Osteocyte (in vitro differentiated cells): ENCODE measurements around the gene ANKRD50. TPM values are rescaled to one million over a fixed set of nuclear protein-coding genes. Genes with fewer than 3 reads are reported as not detected.

ENCODE experiments used
- DNase-seq: peaks from one replicate; pipeline ENCODE4 v3.0.0; 2021; ENCODE audit warnings: mixed read lengths; ENCODE audit not compliant: unreplicated experiment; ENCODE audit errors: extremely low spot score
- H3K27ac Mint-ChIP-seq: one replicate; pipeline ENCODE4 v1.8.0; 2021; ENCODE audit warnings: mild to moderate bottlenecking, mixed read lengths; ENCODE audit not compliant: unreplicated experiment
- H3K27me3 Mint-ChIP-seq: one replicate; pipeline ENCODE4 v1.8.0; 2021; ENCODE audit warnings: mixed read lengths; ENCODE audit not compliant: unreplicated experiment
- H3K36me3 Mint-ChIP-seq: one replicate; pipeline ENCODE4 v1.8.0; 2021; ENCODE audit warnings: mixed read lengths; ENCODE audit not compliant: unreplicated experiment
- H3K4me1 Mint-ChIP-seq: one replicate; pipeline ENCODE4 v1.8.0; 2021; ENCODE audit warnings: mixed read lengths; ENCODE audit not compliant: unreplicated experiment
- H3K4me3 Mint-ChIP-seq: one replicate; pipeline ENCODE4 v1.8.0; 2021; ENCODE audit warnings: mild to moderate bottlenecking, moderate library complexity, mixed read lengths; ENCODE audit not compliant: unreplicated experiment
- H3K9me3 Mint-ChIP-seq: one replicate; pipeline ENCODE4 v1.8.0; 2021; ENCODE audit warnings: mixed read lengths; ENCODE audit not compliant: unreplicated experiment
- CTCF ChIP-seq: fragments of 200-600 bp; sonication (generic); IDR thresholded peaks from 2 replicates; pipeline ENCODE4 v1.5.0; 2021; ENCODE audit warnings: antibody characterized with exemption, mild to moderate bottlenecking, moderate library complexity
- total RNA-seq: library from RNA; stranded (reverse); gene quantifications from 2 replicates; pipeline ENCODE4 v1.2.1, GENCODE V29; 2021

Gene ANKRD50
- total RNA-seq, 1 donor from 2014 or later, result 45.3 TPM

DNA sequence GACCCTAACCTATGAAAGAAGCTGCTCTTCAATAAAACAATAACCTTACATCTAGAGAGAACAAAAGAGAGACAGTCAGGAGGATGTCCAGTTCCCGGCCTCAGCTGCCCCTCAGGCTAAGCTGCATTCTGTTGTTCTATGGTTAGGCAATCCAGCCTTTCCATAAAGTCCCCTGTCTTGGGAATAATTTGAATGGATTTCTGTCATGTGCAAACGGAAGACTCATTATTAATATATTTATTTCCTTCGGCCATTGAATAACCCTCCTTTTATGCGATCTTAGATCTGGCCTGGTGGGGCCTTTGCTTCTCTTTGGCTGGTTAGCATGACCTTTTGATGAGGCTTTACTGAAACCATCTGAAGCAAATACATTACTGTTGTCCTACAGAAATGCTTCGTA, 80.1 kb downstream of the ANKRD50 start:
- H3K9me3 Mint-ChIP-seq, result peaks cover 2% of the 10 kb centered on the region
- no peaks in the 10 kb centered on the region for H3K27me3 Mint-ChIP-seq
- peaks cover 28% of the 10 kb centered on the region for H3K36me3 Mint-ChIP-seq
- DNase-seq, result no peak
- peaks cover 34% of the 10 kb centered on the region for H3K4me1 Mint-ChIP-seq
- no peak for TF ChIP-seq CTCF
- peak overlapping the region; percentile 23 for H3K27ac Mint-ChIP-seq
- H3K4me3 Mint-ChIP-seq, result no peak overlapping the region

- Mint-ChIP-seq H3K36me3 (peaks cover 27% of the 10 kb centered on the region), H3K27me3 (no peaks in the 10 kb centered on the region), H3K9me3 (no peaks in the 10 kb centered on the region), H3K27ac (peak overlapping the region; percentile 23), H3K4me1 (peaks cover 29% of the 10 kb centered on the region), H3K4me3 (no peak overlapping the region)
- DNase-seq, result peak; percentile 90
- TF ChIP-seq CTCF, result no peak
Measured at GRCh38 chr4:124631760-124632159, 80.8 kb downstream of the ANKRD50 start.

- Mint-ChIP-seq H3K4me3 (no peak overlapping the region), H3K27ac (no peak overlapping the region), H3K9me3 (peaks cover 6% of the 10 kb centered on the region), H3K36me3 (peaks cover 35% of the 10 kb centered on the region), H3K27me3 (no peaks in the 10 kb centered on the region), H3K4me1 (peaks cover 26% of the 10 kb centered on the region)
- no peak for DNase-seq
- no peak for TF ChIP-seq CTCF
Measured at GRCh38 chr4:124629681-124630080, 82.9 kb downstream of the ANKRD50 start.
